H1 (cell line): Measurements from ENCODE around the gene CDH12. TPM values are rescaled to one million over a fixed set of nuclear protein-coding genes. Genes with fewer than 3 reads are reported as not detected.

ENCODE experiments used
- BACH1 ChIP-seq: IDR thresholded peaks from 2 replicates; pipeline ENCODE4 v1.6.1; 2012; ENCODE audit warnings: low read length, improper control_type of control experiment
- KDM4A ChIP-seq: IDR thresholded peaks from one replicate; pipeline ENCODE4 v1.7.1; 2012; ENCODE audit warnings: low read depth, mild to moderate bottlenecking, moderate library complexity, low read length, inconsistent platforms; ENCODE audit not compliant: severe bottlenecking
- polyA plus RNA-seq, 7 experiments: library from polyadenylated mRNA; depleted of rRNA in 3 of 7; stranded (reverse) in 5 of 7; unstranded in 2 of 7; fragments of >200 nt in 5 of 7; fragments of 200-250 nt in 2 of 7; gene quantifications; 1 replicate in 5 of 7; 2 replicates in 1 of 7; 4 replicates in 1 of 7; pipeline versions ENCODE4 v1.2.1 to v1.2.3, GENCODE V29; 2011 to 2013; ENCODE audit warnings: missing spikeins in 2 of 7, mixed read lengths in 2 of 7
- total RNA-seq: library from RNA; stranded (reverse); fragmentation: NEBNext Ultra II Directional; extraction: Animal tissue kit (Norgen Biotek cat#: 25700); gene quantifications from 2 replicates; pipeline ENCODE4 v1.2.1, GENCODE V29; 2021

The CDH12 gene
- total and polyA plus RNA-seq, 2 of the 8 experiments (the other 6 are each of a cell fraction or from before 2014, with no cell fraction given) = 0.03 TPM; not detected in 1

- no peak for TF ChIP-seq KDM4A
- no peak for TF ChIP-seq BACH1
Measured at GRCh38 chr5:21709770-21710169, 1143.4 kb downstream of the CDH12 start (continued).
